Ishikawa (cell line): ENCODE measurements around the gene DLGAP4.

Experiments used
- CEBPB ChIP-seq: IDR thresholded peaks from 2 replicates; pipeline ENCODE4 v1.6.1; 2012
- CREB1 ChIP-seq: IDR thresholded peaks from 2 replicates; pipeline ENCODE4 v1.6.1; 2012; ENCODE audit warnings: low read depth
- EGR1 ChIP-seq: IDR thresholded peaks from 2 replicates; pipeline ENCODE4 v1.6.1; 2012
- EP300 ChIP-seq: IDR thresholded peaks from 2 replicates; pipeline ENCODE4 v1.6.1; 2012; ENCODE audit warnings: borderline replicate concordance
- FOXM1 ChIP-seq: IDR thresholded peaks from 2 replicates; pipeline ENCODE4 v1.6.1; 2012; ENCODE audit warnings: low read depth, borderline replicate concordance
- MAX ChIP-seq: IDR thresholded peaks from 2 replicates; pipeline ENCODE4 v1.6.1; 2012
- NFIC ChIP-seq: IDR thresholded peaks from 2 replicates; pipeline ENCODE4 v1.6.1; 2012
- RAD21 ChIP-seq: IDR thresholded peaks from 2 replicates; pipeline ENCODE4 v1.6.1; 2012; ENCODE audit warnings: low read depth
- REST ChIP-seq: IDR thresholded peaks from 2 replicates; pipeline ENCODE4 v1.6.1; 2012; ENCODE audit warnings: low read depth, mild to moderate bottlenecking
- TAF1 ChIP-seq: IDR thresholded peaks from 2 replicates; pipeline ENCODE4 v1.6.1; 2012; ENCODE audit warnings: low read depth, mild to moderate bottlenecking
- TCF12 ChIP-seq: IDR thresholded peaks from 2 replicates; pipeline ENCODE4 v1.6.1; 2012; ENCODE audit warnings: low read depth
- TEAD4 ChIP-seq: IDR thresholded peaks from 2 replicates; pipeline ENCODE4 v1.6.1; 2012
- USF1 ChIP-seq: IDR thresholded peaks from 2 replicates; pipeline ENCODE4 v1.6.1; 2012
- YY1 ChIP-seq: IDR thresholded peaks from 2 replicates; pipeline ENCODE4 v1.6.1; 2012; ENCODE audit warnings: low read depth
- ZBTB7A ChIP-seq: IDR thresholded peaks from 2 replicates; pipeline ENCODE4 v1.6.1; 2012; ENCODE audit warnings: low read depth

DLGAP4 gene

GRCh38 chr20:36528176-36528874 is 222.2 kb downstream of the DLGAP4 start:
- TF ChIP-seq RAD21 (no peak), MAX (no peak), REST (no peak), YY1 (no peak), USF1 (no peak), NFIC (no peak), TEAD4 (no peak), ZBTB7A (no peak), CEBPB (no peak), CREB1 (no peak), TAF1 (no peak), TCF12 (no peak), EGR1 (no peak), EP300 (no peak), FOXM1 (no peak)

GRCh38 chr20:36528875-36529417 is 222.8 kb downstream of the DLGAP4 start:
- TF ChIP-seq REST (no peak), TCF12 (no peak), USF1 (no peak)

- no peak for TF ChIP-seq CEBPB
- TF ChIP-seq REST: no peak
- TF ChIP-seq FOXM1: no peak
- TF ChIP-seq USF1: no peak
- no peak for TF ChIP-seq MAX
- no peak for TF ChIP-seq YY1
- TF ChIP-seq ZBTB7A: no peak
- TF ChIP-seq CREB1: no peak
- TF ChIP-seq EGR1: no peak
- TF ChIP-seq TCF12: no peak
Measured at GRCh38 chr20:36532388-36532787, 226.2 kb downstream of the DLGAP4 start.

GRCh38 chr20:36532822-36533221 is 226.7 kb downstream of the DLGAP4 start:
- TF ChIP-seq FOXM1 (no peak), CEBPB (no peak), YY1 (no peak), EGR1 (no peak), USF1 (no peak), ZBTB7A (no peak), REST (no peak), EP300 (no peak), TAF1 (no peak), MAX (no peak), CREB1 (no peak), TCF12 (no peak), TEAD4 (no peak), RAD21 (no peak), NFIC (no peak)
